Fibroblast of lung (primary cell): ENCODE data around the gene PFN1. TPM values are rescaled to one million over a fixed set of nuclear protein-coding genes. Genes with fewer than 3 reads are reported as not detected.

Experiments used
- DNase-seq, 2 donors: peaks; one replicate each; pipeline versions ENCODE4 v3.0.0 to v3.0.0-alpha.2; 2010; ENCODE audit warnings: low read depth in 2 of 2
- H2AFZ ChIP-seq: 2 replicates; pipeline ENCODE4 v1.5.1; 2012; ENCODE audit warnings: low read length, control low read depth, inconsistent platforms
- H3K27ac ChIP-seq: 2 replicates; pipeline ENCODE4 v1.5.1; 2011; ENCODE audit warnings: low read length, control low read depth; ENCODE audit not compliant: insufficient read depth
- H3K27me3 ChIP-seq: 2 replicates; pipeline ENCODE4 v1.5.1; 2011; ENCODE audit warnings: mild to moderate bottlenecking, low read length; ENCODE audit not compliant: control insufficient read depth, insufficient read depth
- H3K36me3 ChIP-seq: 2 replicates; pipeline ENCODE4 v1.5.1; 2011; ENCODE audit warnings: low read length; ENCODE audit not compliant: control insufficient read depth, insufficient read depth
- H3K4me1 ChIP-seq: 2 replicates; pipeline ENCODE4 v1.5.1; 2011; ENCODE audit warnings: low read length; ENCODE audit not compliant: control insufficient read depth, insufficient read depth; ENCODE audit errors: extremely low read depth
- H3K4me2 ChIP-seq: 2 replicates; pipeline ENCODE4 v1.5.1; 2011; ENCODE audit warnings: low read length, control low read depth; ENCODE audit not compliant: insufficient read depth; ENCODE audit errors: extremely low read depth
- H3K4me3 ChIP-seq, 4 experiments: fragments of 200-600 bp in 1 of 4; sonication (generic) in 1 of 4; replicated peaks in 1 of 4; 2 replicates each; pipeline ENCODE4 v1.5.1; 2011 to 2016; ENCODE audit warnings: low read length in 4 of 4, low read depth in 3 of 4, mild to moderate bottlenecking in 3 of 4, control low read depth in 2 of 4, inconsistent platforms in 1 of 4, mixed read lengths in 1 of 4; ENCODE audit not compliant: insufficient read depth in 1 of 4; ENCODE audit errors: control extremely low read depth in 1 of 4
- H3K79me2 ChIP-seq: 2 replicates; pipeline ENCODE4 v1.5.1; 2012; ENCODE audit warnings: mild to moderate bottlenecking, low read length, inconsistent platforms; ENCODE audit not compliant: control insufficient read depth, insufficient read depth
- H3K9ac ChIP-seq: 2 replicates; pipeline ENCODE4 v1.5.1; 2011; ENCODE audit warnings: mild to moderate bottlenecking, low read length, control low read depth; ENCODE audit not compliant: insufficient read depth
- H3K9me3 ChIP-seq: 2 replicates; pipeline ENCODE4 v1.5.1; 2012; ENCODE audit warnings: low read depth, low read length; ENCODE audit not compliant: control insufficient read depth, insufficient read depth
- H4K20me1 ChIP-seq: 2 replicates; pipeline ENCODE4 v1.5.1; 2011; ENCODE audit warnings: low read length; ENCODE audit not compliant: control insufficient read depth, insufficient read depth; ENCODE audit errors: extremely low read depth
- CTCF ChIP-seq, 2 donors: IDR thresholded peaks in 1 of 2; conservative IDR thresholded peaks in 1 of 2; 1 replicate in 1 of 2; 2 replicates in 1 of 2; pipeline ENCODE4 v1.5.1; 2011 to 2012; ENCODE audit warnings: low read length in 2 of 2, control low read depth in 1 of 2, inconsistent platforms in 1 of 2, low read depth in 1 of 2, mild to moderate bottlenecking in 1 of 2
- EZH2 ChIP-seq: IDR thresholded peaks from 2 replicates; pipeline ENCODE4 v1.5.1; 2012; ENCODE audit warnings: low read length, control low read depth, mild to moderate bottlenecking; ENCODE audit errors: missing control alignments
- polyA plus RNA-seq, 2 donors: library from polyadenylated mRNA; depleted of rRNA in 1 of 2; stranded (reverse) in 1 of 2; unstranded in 1 of 2; fragments of >200 nt; gene quantifications; 2 replicates each; pipeline ENCODE4 v1.2.1, GENCODE V29; 2011 to 2012; ENCODE audit warnings: missing spikeins in 1 of 2
- total RNA-seq: library from RNA; depleted of rRNA; stranded (reverse); fragments of >200 nt; gene quantifications from 2 replicates; pipeline ENCODE4 v1.2.1, GENCODE V29; 2014

PFN1 gene
- total and polyA plus RNA-seq, 2 donors (not counting 1 experiment from before 2014, with no cell fraction given), result 422 to 870 TPM

- no peak for DNase-seq
- H3K27ac ChIP-seq, result no peak overlapping the region
- H2AFZ ChIP-seq, result no peak overlapping the region
- no peak overlapping the region for H3K9ac ChIP-seq
- H4K20me1 ChIP-seq, result no peaks in the 10 kb centered on the region
- H3K4me2 ChIP-seq, result no peak overlapping the region
- H3K27me3 ChIP-seq, result no peaks in the 10 kb centered on the region
- no peak overlapping the region for H3K4me3 ChIP-seq
- H3K9me3 ChIP-seq, result no peaks in the 10 kb centered on the region
- no peak for TF ChIP-seq EZH2
- peaks cover 3% of the 10 kb centered on the region for H3K36me3 ChIP-seq
- H3K79me2 ChIP-seq, result peaks cover 15% of the 10 kb centered on the region
- peaks cover 19% of the 10 kb centered on the region for H3K4me1 ChIP-seq
Measured at GRCh38 chr17:4965311-4965986, 17.1 kb upstream of the PFN1 start.

GRCh38 chr17:4960279-4960922 lies 12.1 kb upstream of the PFN1 start:
- Histone ChIP-seq H3K27ac (no peak overlapping the region), H3K79me2 (peaks cover 3% of the 10 kb centered on the region), H3K4me1 (no peaks in the 10 kb centered on the region), H3K9me3 (no peaks in the 10 kb centered on the region), H3K36me3 (peaks cover 7% of the 10 kb centered on the region), H3K9ac (no peak overlapping the region), H2AFZ (no peak overlapping the region), H3K4me2 (no peak overlapping the region), H3K27me3 (no peaks in the 10 kb centered on the region), H3K4me3 (no peak overlapping the region), H4K20me1 (no peaks in the 10 kb centered on the region)
- no peak for DNase-seq
- TF ChIP-seq EZH2 (no peak), CTCF (conservative IDR thresholded peaks at IDR 0.05 in 1 of 2, IDR thresholded peaks at IDR 0.05 in 1 of 2; ENCODE audit: low read depth in 1 of 2, low read length in 2 of 2) (no peak)

GRCh38 chr17:4959261-4959965 lies 11.1 kb upstream of the PFN1 start:
- no peaks in the 10 kb centered on the region for H3K9me3 ChIP-seq
- H2AFZ ChIP-seq, result no peak overlapping the region
- TF ChIP-seq EZH2 (no peak), CTCF (conservative IDR thresholded peaks at IDR 0.05 in 1 of 2, IDR thresholded peaks at IDR 0.05 in 1 of 2; ENCODE audit: low read depth in 1 of 2, low read length in 2 of 2) (no peak)
- DNase-seq, result no peak
- H3K27me3 ChIP-seq, result no peaks in the 10 kb centered on the region
- no peak overlapping the region for H3K4me3 ChIP-seq
- no peak overlapping the region for H3K27ac ChIP-seq
- H3K79me2 ChIP-seq, result no peaks in the 10 kb centered on the region
- no peaks in the 10 kb centered on the region for H3K4me1 ChIP-seq
- peaks cover 8% of the 10 kb centered on the region for H3K36me3 ChIP-seq
- H3K4me2 ChIP-seq, result no peak overlapping the region
- H3K9ac ChIP-seq, result no peak overlapping the region
- no peaks in the 10 kb centered on the region for H4K20me1 ChIP-seq
